Testis (tissue), 2 donors: Measurements from ENCODE around the gene ZNF689.

Experiments used
- CTCF ChIP-seq, 3 experiments: fragments of 450-650 bp in 2 of 3; fragments of 200-600 bp in 1 of 3; sonication (generic) in 1 of 3; IDR thresholded peaks; one replicate each; pipeline ENCODE4 v1.5.1; 2016 to 2019; ENCODE audit warnings: antibody characterized with exemption in 3 of 3, mild to moderate bottlenecking in 2 of 3, moderate library complexity in 1 of 3
- POLR2A ChIP-seq: fragments of 450-650 bp; IDR thresholded peaks from one replicate; pipeline ENCODE4 v1.6.1; 2017; ENCODE audit warnings: antibody characterized with exemption, mild to moderate bottlenecking, moderate library complexity

- TF ChIP-seq CTCF (IDR thresholded peaks at IDR 0.05) (no peak), POLR2A (no peak)
Measured at GRCh38 chr16:30600929-30601328, 9.3 kb downstream of the ZNF689 start.
